ENCODE data around the gene GATA6. TPM values are rescaled to one million over a fixed set of nuclear protein-coding genes. Genes with fewer than 3 reads are reported as not detected.

GATA6 gene
- total RNA-seq, 1 donor = 5.2 TPM

DNA sequence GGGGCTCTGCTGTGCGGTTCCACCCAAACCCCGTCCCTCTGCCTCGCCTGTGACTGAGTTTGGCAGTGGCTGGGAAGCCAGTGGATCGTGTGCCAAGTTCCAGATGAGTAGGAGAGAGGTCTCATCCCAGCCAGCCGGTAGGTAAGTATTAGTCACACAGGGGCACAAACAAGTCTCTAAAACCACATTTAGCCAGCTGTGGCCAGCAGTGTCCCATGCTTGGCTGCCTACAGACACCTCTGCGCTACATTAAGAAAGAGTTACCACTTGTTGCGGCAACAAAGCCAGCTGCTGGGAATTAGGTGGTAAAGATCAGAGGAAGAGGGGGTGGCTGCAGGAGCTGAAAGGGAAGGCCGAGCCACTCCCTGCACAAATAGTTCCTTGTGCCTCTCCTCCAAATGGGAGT, 81.2 kb downstream of the GATA6 start:
- no peak overlapping the region for H3K4me3 ChIP-seq (ENCODE audit: low read depth, low read length)
- TF ChIP-seq, protein P1, sequence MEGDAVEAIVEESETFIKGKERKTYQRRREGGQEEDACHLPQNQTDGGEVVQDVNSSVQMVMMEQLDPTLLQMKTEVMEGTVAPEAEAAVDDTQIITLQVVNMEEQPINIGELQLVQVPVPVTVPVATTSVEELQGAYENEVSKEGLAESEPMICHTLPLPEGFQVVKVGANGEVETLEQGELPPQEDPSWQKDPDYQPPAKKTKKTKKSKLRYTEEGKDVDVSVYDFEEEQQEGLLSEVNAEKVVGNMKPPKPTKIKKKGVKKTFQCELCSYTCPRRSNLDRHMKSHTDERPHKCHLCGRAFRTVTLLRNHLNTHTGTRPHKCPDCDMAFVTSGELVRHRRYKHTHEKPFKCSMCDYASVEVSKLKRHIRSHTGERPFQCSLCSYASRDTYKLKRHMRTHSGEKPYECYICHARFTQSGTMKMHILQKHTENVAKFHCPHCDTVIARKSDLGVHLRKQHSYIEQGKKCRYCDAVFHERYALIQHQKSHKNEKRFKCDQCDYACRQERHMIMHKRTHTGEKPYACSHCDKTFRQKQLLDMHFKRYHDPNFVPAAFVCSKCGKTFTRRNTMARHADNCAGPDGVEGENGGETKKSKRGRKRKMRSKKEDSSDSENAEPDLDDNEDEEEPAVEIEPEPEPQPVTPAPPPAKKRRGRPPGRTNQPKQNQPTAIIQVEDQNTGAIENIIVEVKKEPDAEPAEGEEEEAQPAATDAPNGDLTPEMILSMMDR (IDR thresholded peaks at IDR 0.05; ENCODE audit: insufficient read depth, low read depth, low read length) = no peak
- peak; percentile 74 for DNase-seq (ENCODE audit: low read depth)

Small RNAs within 50 kb of the gene (small RNA-seq; reads per million reads assigned to genes)
- not detected for gene RNU6-702P
- not detected for gene RNU6ATAC20P

Other genes with a start within 250 kb of the GATA6 start
- gene CTAGE1, start 248.3 kb downstream of the GATA6 start, total RNA-seq = 0.43 TPM in 1 of 2 replicates, not detected in the other

Data from fibroblast of villous mesenchyme (primary cell).